ENCODE measurements around the gene NTHL1. TPM values are rescaled to one million over a fixed set of nuclear protein-coding genes. Genes with fewer than 3 reads are reported as not detected.

Gene NTHL1
- total RNA-seq, 1 experiment from 2014 or later, result 93.3 TPM

DNA sequence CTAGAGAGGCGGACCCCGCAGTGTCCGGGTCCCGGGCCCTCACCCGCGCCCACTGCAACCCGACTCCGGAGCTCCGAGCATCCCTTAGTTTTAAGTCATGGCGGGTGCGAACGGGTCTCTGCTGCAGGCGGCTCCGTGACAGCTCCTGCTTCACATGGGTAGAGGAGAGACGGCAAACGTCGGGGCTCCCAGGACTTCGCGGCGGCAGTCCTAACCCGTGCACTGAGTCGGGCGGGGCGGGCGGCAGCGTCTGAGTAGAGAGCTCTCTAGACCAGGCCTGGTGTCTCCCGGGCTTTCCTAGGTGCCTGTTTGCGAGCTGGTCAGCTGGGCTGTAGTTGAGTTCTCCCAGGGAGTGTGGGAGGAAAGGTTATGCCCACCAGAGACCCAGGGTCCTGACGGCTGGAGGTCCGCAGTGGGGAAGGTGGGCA lies 496 bp upstream of the NTHL1 start:
- POLR2A ChIA-PET, result interaction anchor here (0.8 to 1.3 kb wide), 4 partner anchors 43 to 107 kb away, joined by 3 to 4 read pairs (median 4); partner anchors contain the start of genes TBL3 and TRAF7
- no peaks in the 10 kb centered on the region for H3K27me3 Mint-ChIP-seq (ENCODE audit: low read depth)
- peak; percentile 11 for ATAC-seq
- DNase-seq (ENCODE audit: low spot score), result no peak
- H3K9me3 Mint-ChIP-seq, result no peaks in the 10 kb centered on the region
- peaks cover 10% of the 10 kb centered on the region for H3K4me1 Mint-ChIP-seq
- no peak overlapping the region for H3K27ac Mint-ChIP-seq
- H3K36me3 Mint-ChIP-seq, result peaks cover 3% of the 10 kb centered on the region; the same call in 1 of the 2 replicates
- peak overlapping the region; percentile 91 for H3K4me3 Mint-ChIP-seq
- CTCF ChIA-PET, result interaction anchor here (0.6 to 3.6 kb wide), 19 partner anchors 8 to 265 kb away, joined by 3 to 27 read pairs (median 3); partner anchors contain the start of genes NPW, NUBP2, PKD1 and RPS2
- no peak for TF ChIP-seq PRRX2 (CRISPR knock-in tag; IDR thresholded peaks at IDR 0.05)
- TF ChIP-seq JAZF1 (CRISPR knock-in tag; IDR thresholded peaks at IDR 0.05), result no peak
- TF ChIP-seq, protein P1, sequence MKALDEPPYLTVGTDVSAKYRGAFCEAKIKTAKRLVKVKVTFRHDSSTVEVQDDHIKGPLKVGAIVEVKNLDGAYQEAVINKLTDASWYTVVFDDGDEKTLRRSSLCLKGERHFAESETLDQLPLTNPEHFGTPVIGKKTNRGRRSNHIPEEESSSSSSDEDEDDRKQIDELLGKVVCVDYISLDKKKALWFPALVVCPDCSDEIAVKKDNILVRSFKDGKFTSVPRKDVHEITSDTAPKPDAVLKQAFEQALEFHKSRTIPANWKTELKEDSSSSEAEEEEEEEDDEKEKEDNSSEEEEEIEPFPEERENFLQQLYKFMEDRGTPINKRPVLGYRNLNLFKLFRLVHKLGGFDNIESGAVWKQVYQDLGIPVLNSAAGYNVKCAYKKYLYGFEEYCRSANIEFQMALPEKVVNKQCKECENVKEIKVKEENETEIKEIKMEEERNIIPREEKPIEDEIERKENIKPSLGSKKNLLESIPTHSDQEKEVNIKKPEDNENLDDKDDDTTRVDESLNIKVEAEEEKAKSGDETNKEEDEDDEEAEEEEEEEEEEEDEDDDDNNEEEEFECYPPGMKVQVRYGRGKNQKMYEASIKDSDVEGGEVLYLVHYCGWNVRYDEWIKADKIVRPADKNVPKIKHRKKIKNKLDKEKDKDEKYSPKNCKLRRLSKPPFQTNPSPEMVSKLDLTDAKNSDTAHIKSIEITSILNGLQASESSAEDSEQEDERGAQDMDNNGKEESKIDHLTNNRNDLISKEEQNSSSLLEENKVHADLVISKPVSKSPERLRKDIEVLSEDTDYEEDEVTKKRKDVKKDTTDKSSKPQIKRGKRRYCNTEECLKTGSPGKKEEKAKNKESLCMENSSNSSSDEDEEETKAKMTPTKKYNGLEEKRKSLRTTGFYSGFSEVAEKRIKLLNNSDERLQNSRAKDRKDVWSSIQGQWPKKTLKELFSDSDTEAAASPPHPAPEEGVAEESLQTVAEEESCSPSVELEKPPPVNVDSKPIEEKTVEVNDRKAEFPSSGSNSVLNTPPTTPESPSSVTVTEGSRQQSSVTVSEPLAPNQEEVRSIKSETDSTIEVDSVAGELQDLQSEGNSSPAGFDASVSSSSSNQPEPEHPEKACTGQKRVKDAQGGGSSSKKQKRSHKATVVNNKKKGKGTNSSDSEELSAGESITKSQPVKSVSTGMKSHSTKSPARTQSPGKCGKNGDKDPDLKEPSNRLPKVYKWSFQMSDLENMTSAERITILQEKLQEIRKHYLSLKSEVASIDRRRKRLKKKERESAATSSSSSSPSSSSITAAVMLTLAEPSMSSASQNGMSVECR (CRISPR knock-in tag; IDR thresholded peaks at IDR 0.05; ENCODE audit: borderline replicate concordance), result 0 out of 2 replicates have a peak, but pooled peaks have one; percentile 5

DNA sequence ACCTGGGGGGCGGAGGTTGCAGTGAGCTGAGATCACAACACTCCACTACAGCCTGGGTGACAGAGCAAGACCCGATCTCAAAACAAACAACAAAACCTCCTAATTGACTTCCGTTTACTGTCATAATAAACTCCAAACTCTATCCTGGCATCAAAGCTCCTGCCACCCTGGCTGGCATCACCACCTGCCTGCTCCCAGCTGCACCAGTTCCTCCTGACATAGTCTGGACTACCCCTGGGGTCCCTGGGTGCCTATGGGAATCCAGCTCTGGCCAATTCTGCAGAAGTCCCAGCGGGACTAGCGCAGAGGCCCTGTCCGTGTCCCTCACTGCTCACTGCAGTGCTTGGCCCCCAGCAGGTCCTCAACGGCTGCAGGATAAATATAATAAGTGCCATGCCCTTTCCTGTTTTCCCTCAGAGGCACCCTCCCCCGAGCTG lies 723 bp downstream of the NTHL1 start:
- TF ChIP-seq, protein P2, sequence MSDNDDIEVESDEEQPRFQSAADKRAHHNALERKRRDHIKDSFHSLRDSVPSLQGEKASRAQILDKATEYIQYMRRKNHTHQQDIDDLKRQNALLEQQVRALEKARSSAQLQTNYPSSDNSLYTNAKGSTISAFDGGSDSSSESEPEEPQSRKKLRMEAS (CRISPR knock-in tag; IDR thresholded peaks at IDR 0.05), result no peak
- no peak for TF ChIP-seq GRHL2 (CRISPR knock-in tag; IDR thresholded peaks at IDR 0.05; ENCODE audit: insufficient replicate concordance, severe bottlenecking)
- TF ChIP-seq, protein P3, sequence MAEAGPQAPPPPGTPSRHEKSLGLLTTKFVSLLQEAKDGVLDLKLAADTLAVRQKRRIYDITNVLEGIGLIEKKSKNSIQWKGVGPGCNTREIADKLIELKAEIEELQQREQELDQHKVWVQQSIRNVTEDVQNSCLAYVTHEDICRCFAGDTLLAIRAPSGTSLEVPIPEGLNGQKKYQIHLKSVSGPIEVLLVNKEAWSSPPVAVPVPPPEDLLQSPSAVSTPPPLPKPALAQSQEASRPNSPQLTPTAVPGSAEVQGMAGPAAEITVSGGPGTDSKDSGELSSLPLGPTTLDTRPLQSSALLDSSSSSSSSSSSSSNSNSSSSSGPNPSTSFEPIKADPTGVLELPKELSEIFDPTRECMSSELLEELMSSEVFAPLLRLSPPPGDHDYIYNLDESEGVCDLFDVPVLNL (CRISPR knock-in tag; IDR thresholded peaks at IDR 0.05; ENCODE audit: borderline replicate concordance, low read depth), result no peak
- no peak for TF ChIP-seq KAT7 (CRISPR knock-in tag; IDR thresholded peaks at IDR 0.05; ENCODE audit: borderline replicate concordance)
- TF ChIP-seq, protein P4, sequence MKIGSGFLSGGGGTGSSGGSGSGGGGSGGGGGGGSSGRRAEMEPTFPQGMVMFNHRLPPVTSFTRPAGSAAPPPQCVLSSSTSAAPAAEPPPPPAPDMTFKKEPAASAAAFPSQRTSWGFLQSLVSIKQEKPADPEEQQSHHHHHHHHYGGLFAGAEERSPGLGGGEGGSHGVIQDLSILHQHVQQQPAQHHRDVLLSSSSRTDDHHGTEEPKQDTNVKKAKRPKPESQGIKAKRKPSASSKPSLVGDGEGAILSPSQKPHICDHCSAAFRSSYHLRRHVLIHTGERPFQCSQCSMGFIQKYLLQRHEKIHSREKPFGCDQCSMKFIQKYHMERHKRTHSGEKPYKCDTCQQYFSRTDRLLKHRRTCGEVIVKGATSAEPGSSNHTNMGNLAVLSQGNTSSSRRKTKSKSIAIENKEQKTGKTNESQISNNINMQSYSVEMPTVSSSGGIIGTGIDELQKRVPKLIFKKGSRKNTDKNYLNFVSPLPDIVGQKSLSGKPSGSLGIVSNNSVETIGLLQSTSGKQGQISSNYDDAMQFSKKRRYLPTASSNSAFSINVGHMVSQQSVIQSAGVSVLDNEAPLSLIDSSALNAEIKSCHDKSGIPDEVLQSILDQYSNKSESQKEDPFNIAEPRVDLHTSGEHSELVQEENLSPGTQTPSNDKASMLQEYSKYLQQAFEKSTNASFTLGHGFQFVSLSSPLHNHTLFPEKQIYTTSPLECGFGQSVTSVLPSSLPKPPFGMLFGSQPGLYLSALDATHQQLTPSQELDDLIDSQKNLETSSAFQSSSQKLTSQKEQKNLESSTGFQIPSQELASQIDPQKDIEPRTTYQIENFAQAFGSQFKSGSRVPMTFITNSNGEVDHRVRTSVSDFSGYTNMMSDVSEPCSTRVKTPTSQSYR (CRISPR knock-in tag; IDR thresholded peaks at IDR 0.05), result no peak
- TF ChIP-seq, protein P5, sequence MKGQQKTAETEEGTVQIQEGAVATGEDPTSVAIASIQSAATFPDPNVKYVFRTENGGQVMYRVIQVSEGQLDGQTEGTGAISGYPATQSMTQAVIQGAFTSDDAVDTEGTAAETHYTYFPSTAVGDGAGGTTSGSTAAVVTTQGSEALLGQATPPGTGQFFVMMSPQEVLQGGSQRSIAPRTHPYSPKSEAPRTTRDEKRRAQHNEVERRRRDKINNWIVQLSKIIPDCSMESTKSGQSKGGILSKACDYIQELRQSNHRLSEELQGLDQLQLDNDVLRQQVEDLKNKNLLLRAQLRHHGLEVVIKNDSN (CRISPR knock-in tag; IDR thresholded peaks at IDR 0.05), result no peak
- Mint-ChIP-seq H3K27ac (peak overlapping the region; percentile 54), H3K4me1 (peaks cover 10% of the 10 kb centered on the region), H3K27me3 (ENCODE audit: low read depth) (no peaks in the 10 kb centered on the region), H3K9me3 (no peaks in the 10 kb centered on the region), H3K36me3 (peaks cover 3% of the 10 kb centered on the region; the same call in 1 of the 2 replicates), H3K4me3 (peak overlapping the region; percentile 91)
- DNase-seq (ENCODE audit: low spot score) (no peak), ATAC-seq (peak; percentile 4; the same call in 1 of the 2 replicates)
- CTCF ChIA-PET, result interaction anchor here (1.3 to 3.6 kb wide), 7 partner anchors 10 to 94 kb away, joined by 3 to 27 read pairs (median 17); no protein-coding TSS in a partner anchor
- POLR2A ChIA-PET, result interaction anchor here (0.9 to 1.4 kb wide), 2 partner anchors 86 to 163 kb away, joined by 4 to 5 read pairs; partner anchors contain the start of gene BRICD5
